Epidermal melanocyte (primary cell): Measurements from ENCODE around the gene EVPL.
"Not testable (repeated sequence)": the region's sequence is repeated elsewhere in the genome, so short reads cannot be mapped to it uniquely, and the experiment has no call there.

Experiments
- DNase-seq: peaks from one replicate; pipeline ENCODE4 v3.0.0; 2011; ENCODE audit warnings: low spot score; ENCODE audit not compliant: insufficient read length

The EVPL gene

DNA sequence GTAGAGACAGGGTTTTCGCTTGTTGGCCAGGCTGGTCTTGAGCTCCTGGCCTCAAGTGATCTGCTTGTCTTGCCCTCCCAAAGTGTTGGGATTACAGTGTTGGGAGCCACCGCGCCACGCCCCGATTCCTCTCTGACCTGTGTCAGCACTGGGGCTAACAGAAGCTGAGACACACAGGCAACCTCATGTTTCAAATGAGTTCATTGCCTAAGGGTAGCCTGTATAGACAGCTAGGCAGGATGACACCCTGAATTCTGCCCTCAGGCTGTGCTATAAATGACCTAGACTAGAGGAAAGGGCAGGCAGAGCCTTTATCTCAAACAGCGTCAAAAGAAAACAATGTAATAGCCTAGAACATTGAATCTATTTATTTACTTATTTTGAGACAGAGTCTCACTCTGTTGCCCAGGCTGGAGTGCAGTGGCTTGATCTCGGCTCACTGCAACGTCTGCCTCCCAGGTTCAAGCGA, 28.7 kb downstream of the EVPL start:
- DNase-seq, result peak; percentile 15

DNA sequence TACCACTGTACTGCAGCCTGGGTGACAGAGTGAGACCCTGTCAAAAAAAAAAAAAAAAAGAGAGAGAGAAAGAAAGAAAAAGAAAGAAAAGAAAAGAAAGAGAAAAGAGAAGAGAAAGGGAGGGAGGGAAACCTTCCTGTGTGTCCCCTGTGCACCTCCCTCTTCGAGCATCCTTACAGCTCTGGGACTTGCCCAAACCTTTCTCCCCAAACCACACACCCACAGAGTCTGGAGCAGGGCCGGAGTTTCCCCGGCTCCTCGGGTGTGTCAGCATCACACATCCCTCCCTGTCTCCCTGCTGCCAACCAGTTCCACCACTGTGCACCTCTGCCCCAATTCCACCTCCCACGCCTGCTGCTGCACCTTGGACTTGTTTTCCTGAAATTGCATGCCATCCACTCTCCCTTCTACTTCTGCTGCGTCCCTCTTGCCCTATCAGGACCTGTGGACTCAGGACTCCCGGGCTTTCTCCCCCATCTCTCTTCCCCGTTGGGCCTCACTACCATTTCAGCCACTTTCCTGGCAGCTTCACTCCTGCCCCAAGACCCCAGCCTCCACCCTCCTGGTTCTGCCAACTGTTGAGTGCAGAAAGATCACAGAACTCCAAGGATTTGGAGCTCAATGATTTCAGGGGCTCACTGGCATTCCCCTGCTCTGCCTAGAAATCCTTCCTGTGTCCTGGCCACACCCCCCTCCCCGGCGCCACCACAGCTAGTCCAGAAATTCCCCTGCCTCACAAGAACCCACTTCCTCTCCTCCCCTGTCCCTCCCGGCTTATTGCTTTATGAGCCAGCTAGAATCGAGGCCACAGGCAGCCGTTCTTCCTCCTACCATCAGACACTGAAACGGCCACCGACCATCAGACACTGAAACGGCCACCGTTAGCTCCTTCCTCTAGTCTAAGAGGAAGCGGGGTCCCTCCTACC, 30.2 kb downstream of the EVPL start:
- DNase-seq, result peak; percentile 67

DNA sequence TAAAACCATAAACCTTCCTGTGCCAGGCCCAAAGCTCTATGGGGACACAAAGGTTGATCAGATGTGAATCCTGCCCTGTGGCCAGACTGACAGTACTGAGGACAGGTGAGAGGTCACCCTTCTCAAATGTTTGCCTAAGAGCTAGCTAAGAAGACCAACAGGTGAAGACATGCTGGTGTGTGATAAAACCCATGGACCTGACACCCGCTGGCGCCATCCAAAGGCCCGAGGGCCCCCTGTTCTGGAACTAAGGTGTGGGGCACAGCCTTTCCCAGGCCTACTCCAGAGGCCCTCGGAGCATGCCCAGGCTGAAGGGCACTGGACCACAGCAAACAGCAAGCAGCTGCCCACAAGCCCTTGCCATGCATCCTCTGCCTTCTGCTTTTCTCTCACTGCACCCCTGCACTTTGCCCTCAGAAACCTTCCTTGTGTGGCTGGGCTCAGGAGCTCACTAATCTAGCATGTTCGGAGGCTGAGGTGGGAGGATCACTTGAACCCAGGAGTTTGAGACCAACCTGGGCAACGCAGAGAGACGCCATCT, 31.7 kb downstream of the EVPL start:
- no peak for DNase-seq

DNA sequence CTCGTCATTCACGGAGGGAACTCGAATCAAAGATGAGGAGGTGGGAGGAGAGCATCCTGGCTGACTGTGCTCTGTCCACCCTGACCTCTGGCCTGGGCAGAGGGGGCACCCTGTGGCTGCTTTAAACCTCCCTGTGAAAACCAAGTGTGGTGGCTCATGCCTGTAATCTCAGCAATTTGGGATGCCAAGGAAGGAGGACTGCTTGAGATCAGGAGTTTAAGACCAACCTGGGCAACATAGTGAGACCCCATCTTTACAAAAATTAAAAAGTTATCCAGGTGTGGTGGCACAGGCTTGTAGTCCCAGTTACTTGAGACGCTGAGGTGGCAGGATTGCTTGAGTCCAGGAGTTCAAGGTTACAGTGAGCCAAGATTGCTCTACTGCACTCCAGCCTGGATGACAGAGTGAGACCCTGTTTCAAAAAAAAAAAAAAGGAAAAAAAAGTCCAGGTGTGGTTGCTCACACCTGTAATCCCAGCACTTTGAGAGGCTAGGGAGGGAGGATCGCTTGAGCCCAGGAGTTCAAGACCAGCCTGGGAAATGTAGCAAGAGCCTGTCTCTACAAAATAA, 32.2 kb downstream of the EVPL start:
- DNase-seq, result no peak

DNA sequence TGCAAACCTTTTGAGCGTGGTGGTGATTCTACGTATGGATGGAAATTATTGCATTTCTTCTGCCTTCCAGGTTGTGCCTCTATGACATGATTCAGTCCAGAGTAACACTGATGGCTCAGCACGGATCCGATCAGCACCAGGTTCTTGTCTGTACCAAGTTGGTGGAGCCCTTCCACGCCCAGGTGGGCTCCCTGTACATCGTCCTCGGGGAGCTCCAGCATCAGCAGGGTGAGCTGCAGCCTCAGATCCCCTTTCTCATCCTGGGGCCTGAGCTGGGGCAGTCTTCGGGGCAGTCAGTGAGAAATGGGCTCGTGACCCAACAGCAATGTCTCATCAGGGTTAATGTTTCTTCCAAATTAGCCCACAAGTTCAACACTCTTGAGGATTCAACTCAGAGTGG, 35.7 kb downstream of the EVPL start:
- DNase-seq, result no peak

DNA sequence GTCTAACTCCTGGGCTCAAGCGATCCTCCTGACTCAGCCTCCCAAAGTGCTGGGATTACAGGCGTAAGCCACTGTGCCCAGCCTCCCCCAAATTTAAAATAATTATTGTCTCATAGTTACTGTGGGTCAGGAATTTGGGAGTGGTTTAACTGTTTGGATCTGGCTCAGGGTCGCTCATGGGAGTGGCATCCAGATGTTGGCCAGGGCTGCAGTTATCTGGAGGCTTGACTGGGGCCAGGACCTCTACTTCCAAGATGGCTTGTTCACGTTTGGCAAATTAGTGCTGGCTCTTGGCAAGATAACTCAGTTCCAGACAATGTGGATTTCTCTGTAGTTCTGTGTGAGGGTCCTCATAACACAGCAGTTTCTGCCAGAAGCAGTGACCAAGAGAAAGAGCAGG, 40.1 kb downstream of the EVPL start:
- DNase-seq, result no peak

DNA sequence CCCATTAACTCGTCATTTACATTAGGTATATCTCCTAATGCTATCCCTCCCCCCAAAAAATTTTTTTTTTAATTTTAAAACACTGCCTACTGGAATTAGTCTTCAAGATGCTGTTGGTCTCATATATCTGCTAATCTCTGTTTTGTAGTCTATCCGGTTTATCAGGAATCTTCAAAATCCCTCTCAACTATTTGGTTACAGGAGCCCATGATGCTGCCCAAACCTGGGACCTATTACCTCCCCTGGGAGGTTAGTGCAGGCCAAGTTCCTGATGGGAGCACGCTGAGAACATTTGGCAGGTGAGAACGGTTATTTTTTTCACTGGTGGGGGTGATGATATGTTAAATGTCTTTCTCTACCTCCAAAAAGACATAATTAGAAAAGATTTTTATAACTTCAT, 41.1 kb downstream of the EVPL start:
- no peak for DNase-seq

DNA sequence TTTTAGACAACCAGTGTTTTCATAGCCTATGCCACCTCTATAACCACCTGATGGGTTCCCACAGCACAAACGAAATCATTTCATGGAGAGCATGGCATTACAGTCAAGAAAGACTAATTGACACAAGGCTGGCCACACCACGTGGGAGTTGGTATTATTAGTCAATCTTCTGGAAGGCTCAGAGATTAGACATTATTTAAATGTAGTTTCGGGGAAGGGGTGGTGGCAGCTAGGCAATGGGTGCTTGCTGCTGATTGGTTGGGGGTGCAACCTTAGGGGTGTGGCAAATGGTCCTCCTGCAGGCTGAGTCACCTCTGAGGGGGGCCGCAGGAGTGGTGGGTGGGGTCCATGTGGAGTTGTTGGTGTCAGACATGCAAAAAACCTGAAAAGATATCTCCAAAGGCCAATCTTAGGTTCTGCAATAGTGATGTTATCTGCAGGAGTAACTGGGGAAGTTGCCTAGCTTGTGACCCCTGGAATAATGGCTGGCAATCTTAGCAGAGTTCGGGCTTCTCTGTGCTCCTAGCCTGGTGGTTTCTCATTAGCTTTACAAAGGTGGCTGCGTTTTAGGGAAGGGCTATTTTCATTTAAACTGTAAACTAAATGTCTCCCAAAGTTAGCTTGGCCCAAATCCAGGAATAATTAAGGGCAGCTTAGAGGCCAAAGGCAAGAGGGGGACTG, 43.5 kb downstream of the EVPL start:
- DNase-seq, result no peak

DNA sequence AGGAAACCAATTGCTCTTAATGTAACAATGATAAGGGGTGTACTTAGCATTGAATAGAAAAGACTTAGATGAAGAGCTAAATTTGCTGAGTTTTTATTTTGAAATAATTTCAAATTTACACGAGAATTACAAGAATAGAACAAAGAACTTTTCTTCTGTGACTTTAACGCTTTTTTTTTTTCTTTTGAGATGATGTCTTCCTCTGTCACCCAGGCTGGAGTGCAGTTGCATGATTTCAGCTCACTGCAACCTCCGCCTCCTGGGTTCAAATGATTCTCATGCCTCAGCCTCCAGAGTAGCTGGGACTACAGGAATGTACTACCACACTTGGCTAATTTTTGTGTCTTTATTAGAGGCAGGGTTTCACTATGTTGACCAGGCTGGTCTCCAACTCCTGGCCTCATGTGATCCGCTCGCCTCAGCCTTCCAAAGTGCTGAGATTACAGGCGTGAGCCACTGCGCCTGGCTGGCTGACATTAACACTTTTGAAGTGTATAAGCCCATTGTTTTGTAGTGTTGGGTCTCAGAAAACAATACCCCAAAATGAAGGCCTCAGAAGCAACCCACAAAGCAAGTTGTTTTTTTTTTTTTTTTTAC, 46.0 kb downstream of the EVPL start:
- DNase-seq, result no peak

DNA sequence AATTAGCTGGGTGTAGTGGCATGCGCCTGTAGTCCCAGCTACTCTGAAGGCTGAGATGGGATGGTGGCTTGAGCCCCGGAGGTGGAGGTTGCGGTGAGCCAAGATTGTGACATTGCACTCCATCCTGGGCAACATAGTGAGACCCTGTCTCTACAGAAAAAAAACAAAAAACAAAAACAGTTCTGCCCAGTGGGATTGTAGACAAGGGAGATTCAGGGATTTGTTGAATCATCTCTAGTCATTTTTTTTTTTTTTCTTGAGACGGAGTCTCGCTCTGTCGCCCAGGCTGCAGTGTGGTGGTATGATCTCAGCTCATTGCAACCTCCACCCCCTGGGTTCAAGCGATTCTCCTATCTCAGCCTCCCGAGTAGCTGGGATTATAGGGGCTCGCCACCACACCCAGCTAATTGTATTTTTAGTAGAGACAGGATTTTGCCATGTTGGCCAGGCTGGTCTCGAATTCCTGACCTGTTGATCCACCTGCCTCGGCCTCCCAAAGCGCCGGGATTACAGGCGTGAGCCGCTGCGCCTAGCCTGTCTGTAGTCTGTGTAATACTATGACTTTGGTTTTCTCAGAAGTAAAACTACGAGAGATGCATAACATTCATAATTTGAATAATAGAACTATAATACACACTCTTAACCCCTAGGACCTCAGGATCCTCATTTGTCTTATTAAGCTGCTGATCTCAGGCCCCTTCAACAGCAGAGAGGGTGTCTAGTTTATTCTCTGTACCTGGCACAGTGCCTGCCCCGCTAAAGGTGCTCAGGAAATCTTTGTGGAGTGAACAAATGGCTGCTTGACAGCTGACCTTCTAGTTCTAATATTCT, 46.7 kb downstream of the EVPL start:
- no peak for DNase-seq

DNA sequence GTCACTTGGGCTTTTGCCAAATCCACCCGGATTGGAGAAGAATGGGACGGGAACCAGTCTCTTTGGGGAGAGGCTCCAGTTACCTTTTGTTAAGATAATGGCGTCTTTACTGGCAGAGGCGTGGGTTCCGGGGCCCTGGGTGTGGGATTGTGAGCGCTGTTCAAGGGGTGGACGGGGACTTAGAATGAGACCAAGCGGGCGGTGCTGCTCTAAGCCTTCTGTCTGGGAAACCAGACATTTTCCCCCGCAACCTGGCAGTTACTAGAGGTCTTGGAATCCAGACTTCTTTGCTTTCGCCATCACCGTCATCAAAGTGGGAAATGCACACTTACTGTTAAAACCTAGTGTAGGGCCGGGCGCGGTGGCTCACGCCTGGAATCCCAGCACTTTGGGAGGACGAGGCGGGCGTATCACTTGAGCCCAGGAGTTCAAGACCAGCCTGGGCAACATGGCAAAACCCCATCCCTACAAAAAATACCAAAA, 47.4 kb downstream of the EVPL start:
- no peak for DNase-seq

DNA sequence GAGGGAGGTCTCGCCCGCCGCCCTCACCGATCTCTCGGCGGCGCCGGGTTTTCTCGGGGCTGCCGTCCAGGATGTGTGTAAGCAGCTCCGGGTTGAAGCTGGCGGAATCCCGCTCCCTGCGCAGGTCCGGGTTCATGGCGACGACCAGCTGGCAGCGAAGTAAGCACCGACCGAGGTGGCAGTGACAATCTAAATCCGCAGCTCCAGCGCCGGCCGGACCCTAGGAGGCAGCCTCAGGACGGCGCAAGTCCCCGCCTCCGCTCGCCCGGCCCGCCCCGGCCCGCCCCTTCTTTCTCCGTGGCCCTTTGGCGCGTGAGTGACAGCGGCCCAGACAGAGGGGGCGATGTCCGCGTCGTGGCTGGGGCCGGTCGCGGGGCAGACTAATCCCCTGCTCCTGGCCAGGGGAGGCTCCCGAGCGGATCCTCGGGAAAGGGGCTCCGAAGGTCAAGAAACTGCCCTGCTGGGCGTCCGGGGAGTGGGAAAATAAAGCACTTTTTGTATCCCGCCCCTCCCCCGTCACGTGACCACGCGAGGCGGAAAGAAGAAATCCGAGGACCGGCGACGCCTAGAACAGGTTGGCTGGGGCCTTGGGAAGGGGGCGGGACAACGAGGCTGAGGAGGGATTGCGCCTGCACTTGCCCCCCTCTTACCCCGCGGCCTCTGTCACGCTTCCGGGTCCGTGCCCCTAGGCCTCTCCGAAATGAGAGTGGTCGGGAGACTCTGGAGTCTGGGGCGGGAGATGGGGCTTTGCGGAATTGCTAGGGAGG, 48.0 kb downstream of the EVPL start, which contains the start of the genes ACOX1 and TEN1:
Gene ACOX1 (minus strand): TSS at position 229 of the 767 bp plus-strand sequence. CDS start 93 bp downstream, at position 136.
Gene TEN1 (plus strand): TSS at position 303 of the 767 bp plus-strand sequence. CDS start 6,953 bp downstream, outside the sequence.
- DNase-seq, result peak; percentile 59

DNA sequence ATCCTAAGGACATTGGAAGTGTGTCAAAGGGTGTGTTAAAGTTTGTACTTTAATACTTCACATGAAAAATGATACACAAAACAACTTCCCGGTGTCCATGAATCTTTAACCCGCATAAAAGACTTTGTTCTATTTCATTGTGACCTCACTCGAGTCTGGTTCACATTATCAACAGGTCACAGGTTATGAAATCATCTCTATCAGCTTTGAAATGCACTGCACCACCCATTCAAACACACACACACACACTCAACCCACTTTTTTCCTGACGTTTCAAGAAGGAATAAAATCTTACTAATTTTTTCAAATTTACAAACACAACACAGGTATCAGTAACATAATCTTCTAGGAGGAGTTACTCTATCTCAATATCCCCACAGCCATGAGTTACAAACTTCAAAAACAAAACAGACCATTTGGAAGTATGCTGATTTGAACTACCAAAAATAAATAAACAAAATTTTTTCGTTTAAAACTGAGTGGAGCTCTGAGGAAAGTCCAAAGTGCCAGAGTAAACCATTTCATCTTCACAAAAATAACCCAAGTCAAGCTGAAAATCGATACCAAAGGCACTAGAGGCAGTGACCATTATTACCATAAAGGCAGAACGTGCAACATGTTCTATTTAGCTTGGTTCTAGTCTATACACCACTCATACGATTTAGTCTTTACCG, 50.8 kb downstream of the EVPL start:
- DNase-seq, result no peak

DNA sequence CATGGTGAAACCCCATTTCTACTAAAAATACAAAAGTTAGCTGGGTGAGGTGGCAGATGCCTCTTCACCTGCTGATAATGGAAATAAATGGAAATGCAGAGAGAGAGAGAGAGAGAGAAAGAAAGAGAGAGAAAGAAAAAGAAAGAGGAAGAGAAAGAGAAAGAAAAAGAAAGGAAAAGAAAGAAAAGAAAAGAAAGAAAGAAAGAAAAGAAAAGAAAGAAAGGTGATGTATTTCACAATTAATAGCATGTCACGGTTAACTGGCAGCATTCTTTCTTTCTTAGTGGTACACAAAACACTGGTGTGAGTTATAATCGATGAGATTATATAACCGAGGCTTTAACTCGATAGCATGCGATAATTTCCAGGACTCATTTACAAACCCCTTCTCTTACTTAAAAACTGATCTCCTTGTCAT, 51.3 kb downstream of the EVPL start:
- DNase-seq, result no peak

DNA sequence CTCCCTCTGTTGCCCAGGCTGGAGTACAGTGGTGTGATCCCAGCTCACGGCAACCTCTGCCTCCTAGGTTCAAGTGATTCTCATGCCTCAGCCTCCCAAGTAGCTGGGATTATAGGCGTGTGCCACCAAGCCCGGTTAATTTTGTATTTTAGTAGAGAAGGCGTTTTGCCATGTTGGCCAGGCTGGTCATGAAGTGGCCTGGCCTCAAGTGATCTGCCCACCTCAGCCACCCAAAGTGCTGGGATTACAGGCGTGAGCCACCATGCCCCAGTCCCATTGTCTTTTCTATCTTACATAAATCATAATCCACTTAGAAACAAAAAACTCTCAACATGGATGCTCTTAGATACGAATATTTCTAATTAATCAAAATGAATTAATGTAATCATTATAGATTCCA, 51.9 kb downstream of the EVPL start:
- not testable (repeated sequence) for DNase-seq

DNA sequence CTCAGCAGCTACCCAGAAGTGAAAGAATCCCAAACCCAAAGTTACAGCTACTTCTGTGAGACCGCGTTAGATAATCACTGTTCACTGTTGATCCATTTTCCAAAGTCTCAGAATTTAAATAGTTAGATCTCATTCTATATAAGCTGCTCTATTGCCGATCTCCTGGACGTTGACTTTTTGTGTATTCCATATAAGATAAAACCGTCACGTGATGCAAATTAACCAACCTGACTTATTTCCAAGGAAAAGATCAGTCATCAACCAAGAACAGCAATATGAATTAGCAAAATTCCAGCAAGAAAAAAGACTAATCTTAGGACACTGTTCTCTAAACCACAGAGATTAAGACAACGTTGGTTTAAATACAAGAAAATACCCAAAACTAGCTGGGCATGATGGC, 56.5 kb downstream of the EVPL start:
- DNase-seq, result no peak

DNA sequence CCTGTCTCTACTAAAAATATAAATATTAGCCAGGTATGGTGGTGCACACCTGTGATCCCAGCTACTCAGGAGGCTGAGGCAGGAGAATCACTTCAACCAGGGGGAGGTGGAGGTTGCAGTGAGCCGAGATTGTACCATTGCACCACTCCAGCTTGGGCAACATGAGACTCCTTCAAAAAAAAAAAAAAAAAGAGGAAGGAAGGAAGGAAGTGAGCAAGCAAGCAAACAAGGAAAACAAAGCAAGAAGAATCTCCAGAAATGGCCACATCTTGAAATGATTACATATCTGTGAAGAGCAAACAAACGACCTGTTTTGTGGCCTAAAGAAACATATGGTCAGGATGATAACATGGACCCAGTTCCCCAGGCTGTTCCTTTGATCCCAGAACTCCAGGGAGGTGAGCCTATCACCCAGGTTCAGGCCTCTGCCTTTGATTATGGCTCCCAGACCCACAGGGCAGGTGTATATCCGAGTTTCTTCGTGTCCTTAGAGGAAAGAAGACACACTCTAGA, 57.0 kb downstream of the EVPL start:
- no peak for DNase-seq

DNA sequence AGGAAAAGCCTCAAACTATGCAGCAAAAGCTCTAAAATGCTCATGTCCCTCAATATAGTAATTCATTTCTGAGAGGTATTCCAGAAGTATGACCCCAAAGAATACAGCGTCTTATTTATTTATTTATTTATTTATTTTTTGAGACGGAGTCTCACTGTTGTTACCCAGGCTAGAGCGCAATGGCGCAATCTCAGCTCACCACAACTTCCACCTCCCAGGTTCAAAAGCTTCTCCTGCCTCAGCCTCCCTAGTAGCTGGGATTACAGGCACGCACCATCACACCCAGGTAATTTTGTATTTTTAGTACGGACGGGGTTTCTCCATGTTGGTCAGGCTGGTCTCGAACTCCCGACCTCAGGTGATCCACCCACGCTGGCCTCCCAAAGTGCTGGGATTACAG, 58.1 kb downstream of the EVPL start:
- not testable (repeated sequence) for DNase-seq

DNA sequence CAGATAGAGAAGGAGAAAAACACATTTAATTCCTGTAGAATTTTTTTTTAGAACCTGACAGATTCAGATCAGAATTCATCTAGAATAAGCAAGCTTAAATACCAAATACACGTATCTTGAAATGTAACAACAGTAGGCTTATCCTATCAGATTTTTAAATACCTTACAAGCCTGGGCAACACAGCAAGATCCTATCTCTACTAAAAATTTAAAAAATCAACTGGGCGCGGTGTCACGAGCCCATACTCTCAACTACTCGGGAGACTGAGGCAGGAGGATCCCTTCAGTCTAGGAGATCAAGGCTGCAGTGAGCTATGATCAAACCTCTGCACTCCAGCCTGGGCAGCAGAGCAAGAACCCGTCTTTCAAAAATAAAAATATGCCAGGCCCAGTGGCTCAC, 61.6 kb downstream of the EVPL start:
- no peak for DNase-seq
